ENCODE results near the gene PLCB4.

DNA sequence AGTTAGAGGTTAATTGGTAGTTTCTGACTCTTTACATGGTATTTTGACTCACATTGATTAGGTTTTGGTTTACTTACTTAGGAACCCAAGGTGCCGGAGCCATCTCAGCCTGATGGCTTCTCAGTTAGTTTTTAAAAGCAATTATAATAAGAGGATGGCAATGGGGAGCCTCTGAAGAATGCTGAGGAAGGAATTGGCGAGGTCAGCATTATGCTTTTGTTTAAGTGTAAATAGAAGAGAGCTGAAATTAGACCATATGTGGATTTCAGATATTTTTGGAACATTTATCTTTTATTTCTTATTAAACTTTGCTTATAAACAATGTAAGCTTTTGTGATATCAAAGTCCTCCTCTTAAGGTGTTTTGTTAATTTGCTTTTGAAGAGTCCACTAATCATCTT, 77.8 kb downstream of the PLCB4 start:
- no peak for TF ChIP-seq POLR2AphosphoS5 (IDR thresholded peaks at IDR 0.05; ENCODE audit: low read depth, low read length)
- no peak for TF ChIP-seq POLR2A (IDR thresholded peaks at IDR 0.05; ENCODE audit: low read depth, low read length)
- TF ChIP-seq TAF1 (IDR thresholded peaks at IDR 0.05; ENCODE audit: low read depth, low read length): no peak
- no peak for TF ChIP-seq PAX5 (IDR thresholded peaks at IDR 0.05; ENCODE audit: insufficient read depth, low read length, severe bottlenecking)
- TF ChIP-seq SPI1 (IDR thresholded peaks at IDR 0.05; ENCODE audit: low read depth, low read length): no peak
